WERI-Rb-1 (cell line): ENCODE data around the gene VWA5B1.

Experiments used
- DNase-seq: peaks from one replicate; pipeline ENCODE4 v3.0.0-alpha.2; 2020
- H3K27ac ChIP-seq: fragments of 250-450 bp; sonication (Bioruptor Pico); 2 replicates; pipeline ENCODE4 v1.5.1; 2020; ENCODE audit warnings: mild to moderate bottlenecking, moderate library complexity
- H3K27me3 ChIP-seq: fragments of 250-450 bp; sonication (Bioruptor Pico); 2 replicates; pipeline ENCODE4 v1.5.1; 2021; ENCODE audit warnings: mild to moderate bottlenecking, low read depth, moderate library complexity; ENCODE audit not compliant: insufficient read depth, severe bottlenecking
- H3K36me3 ChIP-seq: fragments of 250-450 bp; sonication (Bioruptor Pico); 2 replicates; pipeline ENCODE4 v1.5.1; 2020; ENCODE audit warnings: mild to moderate bottlenecking, moderate library complexity
- H3K4me3 ChIP-seq: 2 replicates; pipeline ENCODE4 v1.5.1; 2011; ENCODE audit warnings: low read depth, mild to moderate bottlenecking, control low read depth, low read length
- H3K9me3 ChIP-seq: fragments of 250-450 bp; sonication (Bioruptor Pico); 2 replicates; pipeline ENCODE4 v1.5.1; 2021; ENCODE audit warnings: mild to moderate bottlenecking, moderate library complexity; ENCODE audit not compliant: severe bottlenecking
- TF ChIP-seq, protein P1 (sequence below): IDR thresholded peaks from 2 replicates; pipeline ENCODE4 v1.5.1; 2011; ENCODE audit warnings: low read depth, mild to moderate bottlenecking, control low read depth, inconsistent platforms, low read length

VWA5B1 gene

GRCh38 chr1:20279509-20279908 is 11.2 kb upstream of the VWA5B1 start:
- no peak for DNase-seq
- no peak overlapping the region for H3K27ac ChIP-seq
- no peaks in the 10 kb centered on the region for H3K9me3 ChIP-seq
- TF ChIP-seq, protein P1, sequence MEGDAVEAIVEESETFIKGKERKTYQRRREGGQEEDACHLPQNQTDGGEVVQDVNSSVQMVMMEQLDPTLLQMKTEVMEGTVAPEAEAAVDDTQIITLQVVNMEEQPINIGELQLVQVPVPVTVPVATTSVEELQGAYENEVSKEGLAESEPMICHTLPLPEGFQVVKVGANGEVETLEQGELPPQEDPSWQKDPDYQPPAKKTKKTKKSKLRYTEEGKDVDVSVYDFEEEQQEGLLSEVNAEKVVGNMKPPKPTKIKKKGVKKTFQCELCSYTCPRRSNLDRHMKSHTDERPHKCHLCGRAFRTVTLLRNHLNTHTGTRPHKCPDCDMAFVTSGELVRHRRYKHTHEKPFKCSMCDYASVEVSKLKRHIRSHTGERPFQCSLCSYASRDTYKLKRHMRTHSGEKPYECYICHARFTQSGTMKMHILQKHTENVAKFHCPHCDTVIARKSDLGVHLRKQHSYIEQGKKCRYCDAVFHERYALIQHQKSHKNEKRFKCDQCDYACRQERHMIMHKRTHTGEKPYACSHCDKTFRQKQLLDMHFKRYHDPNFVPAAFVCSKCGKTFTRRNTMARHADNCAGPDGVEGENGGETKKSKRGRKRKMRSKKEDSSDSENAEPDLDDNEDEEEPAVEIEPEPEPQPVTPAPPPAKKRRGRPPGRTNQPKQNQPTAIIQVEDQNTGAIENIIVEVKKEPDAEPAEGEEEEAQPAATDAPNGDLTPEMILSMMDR: no peak
- peaks cover 36% of the 10 kb centered on the region for H3K27me3 ChIP-seq
- no peaks in the 10 kb centered on the region for H3K36me3 ChIP-seq
- H3K4me3 ChIP-seq: no peak overlapping the region

DNA sequence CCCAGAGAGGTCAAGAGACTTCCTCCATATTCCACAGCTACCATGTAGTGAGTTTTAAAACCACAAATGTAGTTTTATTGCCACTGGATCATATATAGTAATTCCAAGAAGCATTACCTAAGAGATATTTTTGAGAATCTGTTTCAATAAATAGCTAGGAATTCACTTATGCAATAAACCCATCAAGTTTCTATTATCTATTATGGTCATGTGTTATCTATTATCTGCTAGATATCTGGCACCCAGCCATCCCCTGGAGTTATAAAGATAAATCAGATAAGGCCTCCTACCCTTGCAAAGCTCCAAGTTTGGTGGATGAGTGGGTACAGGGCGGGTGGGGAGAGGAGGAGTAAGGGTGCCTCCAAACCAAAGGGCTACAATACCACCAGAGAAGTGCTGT is 10.3 kb upstream of the VWA5B1 start:
- no peak overlapping the region for H3K27ac ChIP-seq
- H3K27me3 ChIP-seq: peaks cover 33% of the 10 kb centered on the region
- H3K36me3 ChIP-seq: no peaks in the 10 kb centered on the region
- TF ChIP-seq, protein P1: no peak
- no peak for DNase-seq
- no peaks in the 10 kb centered on the region for H3K9me3 ChIP-seq
- no peak overlapping the region for H3K4me3 ChIP-seq

GRCh38 chr1:20280906-20281305 is 9.8 kb upstream of the VWA5B1 start:
- TF ChIP-seq, protein P1: no peak
- DNase-seq: no peak
- peaks cover 34% of the 10 kb centered on the region for H3K27me3 ChIP-seq
- no peaks in the 10 kb centered on the region for H3K36me3 ChIP-seq
- H3K27ac ChIP-seq: no peak overlapping the region
- H3K9me3 ChIP-seq: no peaks in the 10 kb centered on the region
- no peak overlapping the region for H3K4me3 ChIP-seq

- H3K27me3 ChIP-seq: peaks cover 39% of the 10 kb centered on the region
- TF ChIP-seq, protein P1: no peak
- H3K9me3 ChIP-seq: no peaks in the 10 kb centered on the region
- H3K4me3 ChIP-seq: no peak overlapping the region
- no peak for DNase-seq
- H3K27ac ChIP-seq: no peak overlapping the region
- H3K36me3 ChIP-seq: no peaks in the 10 kb centered on the region
These were observed 8.9 kb upstream of the VWA5B1 start for GRCh38 chr1:20281801-20282200.

DNA sequence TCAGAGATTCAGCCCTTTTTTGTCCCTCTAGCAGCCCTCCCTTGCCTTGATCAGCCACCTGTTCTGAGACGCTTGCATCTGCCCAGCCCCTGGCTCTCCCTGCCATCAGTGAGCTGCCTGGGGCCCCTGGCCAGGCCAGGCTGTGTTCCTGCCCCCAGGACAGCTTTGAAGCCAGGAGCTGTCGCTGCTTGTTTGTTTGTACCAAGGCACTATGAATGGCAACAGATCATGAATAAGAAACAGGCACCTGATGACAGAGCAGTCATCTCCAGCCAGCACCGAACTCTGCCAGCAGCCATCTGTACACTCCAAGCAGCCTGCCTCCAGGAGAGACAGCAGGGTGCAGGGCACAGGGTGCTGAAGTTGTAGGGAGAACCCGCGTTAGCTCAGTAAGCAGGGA is 8.1 kb upstream of the VWA5B1 start:
- peaks cover 41% of the 10 kb centered on the region for H3K27me3 ChIP-seq
- no peak for DNase-seq
- H3K27ac ChIP-seq: no peak overlapping the region

DNA sequence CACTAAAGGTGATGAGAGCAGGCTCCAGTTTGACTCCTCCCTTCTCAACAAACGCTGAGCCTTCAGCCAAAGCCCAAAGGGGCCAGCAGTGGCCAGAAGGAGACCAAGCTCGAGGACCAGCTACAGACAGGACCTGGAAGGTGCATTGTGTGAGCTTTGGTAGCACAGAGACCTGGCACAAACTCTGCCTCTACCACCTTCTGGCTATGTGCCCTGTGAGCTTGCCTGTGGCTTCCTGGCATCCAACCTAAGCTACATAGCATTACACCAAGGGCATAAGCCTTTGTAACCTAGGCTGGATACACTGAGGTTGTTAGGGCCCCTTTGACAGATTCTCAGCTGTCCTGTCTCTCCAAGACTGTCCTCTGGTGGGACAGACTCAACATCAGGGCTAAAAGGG is 6.6 kb upstream of the VWA5B1 start:
- Histone ChIP-seq H3K27me3 (peaks cover 37% of the 10 kb centered on the region), H3K4me3 (no peak overlapping the region), H3K9me3 (no peaks in the 10 kb centered on the region), H3K27ac (no peak overlapping the region), H3K36me3 (no peaks in the 10 kb centered on the region)
- TF ChIP-seq, protein P1: no peak
- no peak for DNase-seq

More for the DNA sequence above, 8.1 kb upstream of the VWA5B1 start:
- H3K4me3 ChIP-seq: no peak overlapping the region
- no peaks in the 10 kb centered on the region for H3K36me3 ChIP-seq
- TF ChIP-seq, protein P1: no peak
- H3K9me3 ChIP-seq: no peaks in the 10 kb centered on the region
